ENCODE measurements around the gene PTPRM.
"Not testable (repeated sequence)": the region's sequence is repeated elsewhere in the genome, so short reads cannot be mapped to it uniquely, and the experiment has no call there.

Gene PTPRM

GRCh38 chr18:8019600-8019999, 452.5 kb downstream of the PTPRM start:
- no peak for DNase-seq

- no peak for DNase-seq
These were observed 453.2 kb downstream of the PTPRM start for GRCh38 chr18:8020132-8020846.

GRCh38 chr18:8029061-8029460, 461.9 kb downstream of the PTPRM start:
- DNase-seq: no peak

GRCh38 chr18:8029731-8030130, 462.6 kb downstream of the PTPRM start:
- DNase-seq: no peak

GRCh38 chr18:8030201-8030600, 463.1 kb downstream of the PTPRM start:
- DNase-seq: no peak

- no peak for DNase-seq
These were observed 464.4 kb downstream of the PTPRM start for GRCh38 chr18:8031496-8031895.

GRCh38 chr18:8034674-8035073, 467.6 kb downstream of the PTPRM start:
- DNase-seq: no peak

- no peak for DNase-seq
These were observed 469.4 kb downstream of the PTPRM start for GRCh38 chr18:8036551-8036950.

GRCh38 chr18:8037296-8037695, 470.2 kb downstream of the PTPRM start:
- no peak for DNase-seq

- DNase-seq: no peak
These were observed 472.9 kb downstream of the PTPRM start for GRCh38 chr18:8040021-8040420.

GRCh38 chr18:8041526-8042111, 474.5 kb downstream of the PTPRM start:
- DNase-seq: no peak

- DNase-seq: no peak
These were observed 476.9 kb downstream of the PTPRM start for GRCh38 chr18:8044004-8044403.

- DNase-seq: no peak
These were observed 478.2 kb downstream of the PTPRM start for GRCh38 chr18:8045160-8045883.

- DNase-seq: no peak
These were observed 478.8 kb downstream of the PTPRM start for GRCh38 chr18:8045884-8046281.

- no peak for DNase-seq
These were observed 479.3 kb downstream of the PTPRM start for GRCh38 chr18:8046441-8046840.

- no peak for DNase-seq
These were observed 482.0 kb downstream of the PTPRM start for GRCh38 chr18:8049147-8049546.

- no peak for DNase-seq
These were observed 483.7 kb downstream of the PTPRM start for GRCh38 chr18:8050616-8051329.

- DNase-seq: no peak
These were observed 484.3 kb downstream of the PTPRM start for GRCh38 chr18:8051453-8051852.

- no peak for DNase-seq
These were observed 485.2 kb downstream of the PTPRM start for GRCh38 chr18:8052237-8052701.

GRCh38 chr18:8056723-8057122, 489.6 kb downstream of the PTPRM start:
- no peak for DNase-seq

- not testable (repeated sequence) for DNase-seq
These were observed 496.0 kb downstream of the PTPRM start for GRCh38 chr18:8063152-8063551.

- DNase-seq: no peak
These were observed 496.6 kb downstream of the PTPRM start for GRCh38 chr18:8063733-8064132.

- no peak for DNase-seq
These were observed 498.2 kb downstream of the PTPRM start for GRCh38 chr18:8065284-8065683.
